AG04450 (cell line): Measurements from ENCODE around the gene TEX53. TPM values are rescaled to one million over a fixed set of nuclear protein-coding genes. Genes with fewer than 3 reads are reported as not detected.
A peak's percentile ranks its signal among the peaks of the same experiment; 100 is the strongest.

Experiments
- CTCF ChIA-PET: fragments of 300-600, 350-600 bp; formaldehyde crosslinking; extraction: SDS; loops from one replicate; lab custom pipeline; 2022; ENCODE audit warnings: antibody characterized with exemption, inconsistent platforms; lab: Charles Lee
- POLR2A ChIA-PET: fragments of 350-600 bp; formaldehyde crosslinking; extraction: SDS; loops from one replicate; lab custom pipeline; 2021; ENCODE audit warnings: antibody characterized with exemption, inconsistent platforms; lab: Yijun Ruan, JAX
- DNase-seq: peaks from one replicate; pipeline ENCODE4 v3.0.0-alpha.2; 2011; ENCODE audit warnings: low read depth, low spot score
- H3K27ac ChIP-seq: one replicate; pipeline ENCODE4 v1.5.1; 2012; ENCODE audit warnings: low read depth, low read length, control low read depth
- H3K27me3 ChIP-seq: one replicate; pipeline ENCODE4 v1.6.0; 2012; ENCODE audit warnings: low read length; ENCODE audit not compliant: control insufficient read depth, insufficient read depth
- H3K4me3 ChIP-seq: 2 replicates; pipeline ENCODE4 v1.5.1; 2011; ENCODE audit warnings: mild to moderate bottlenecking, low read depth, low read length, control low read depth
- H3K9me3 ChIP-seq: 2 replicates; pipeline ENCODE4 v1.5.1; 2012; ENCODE audit warnings: low read length; ENCODE audit not compliant: control insufficient read depth, insufficient read depth
- CTCF ChIP-seq: IDR thresholded peaks from 2 replicates; pipeline ENCODE4 v1.5.1; 2011; ENCODE audit warnings: low read depth, low read length, control low read depth, inconsistent platforms
- polyA plus RNA-seq: library from polyadenylated mRNA; depleted of rRNA; stranded (reverse); fragments of >200 nt; gene quantifications from 2 replicates; pipeline ENCODE4 v1.2.3, GENCODE V29; 2011

TEX53 gene
- polyA plus RNA-seq, 1 experiment, result not detected

GRCh38 chr9:114691046-114691955 is 33.7 kb upstream of the TEX53 start:
- Histone ChIP-seq H3K27me3 (no peaks in the 10 kb centered on the region), H3K27ac (peak overlapping the region; percentile 74), H3K9me3 (no peaks in the 10 kb centered on the region), H3K4me3 (no peak overlapping the region)
- DNase-seq, result peak; percentile 62
- ChIA-PET POLR2A (interaction anchor here (0.6 to 2.0 kb wide), 4 partner anchors 14 to 498 kb away, joined by 3 to 11 read pairs (median 3); no protein-coding TSS in a partner anchor), CTCF (interaction anchor here (1.0 to 2.8 kb wide), 5 partner anchors 10 to 286 kb away, joined by 3 to 13 read pairs (median 5); no protein-coding TSS in a partner anchor)
- no peak for TF ChIP-seq CTCF

- no peak for TF ChIP-seq CTCF
- Histone ChIP-seq H3K27me3 (no peaks in the 10 kb centered on the region), H3K9me3 (peaks cover 2% of the 10 kb centered on the region), H3K27ac (no peak overlapping the region), H3K4me3 (no peak overlapping the region)
- no peak for DNase-seq
- POLR2A ChIA-PET, result interaction anchor here (0.5 to 2.0 kb wide), 3 partner anchors 34 to 499 kb away, joined by 3 to 11 read pairs (median 3); no protein-coding TSS in a partner anchor
- CTCF ChIA-PET, result interaction anchor here (1.2 to 2.8 kb wide), 3 partner anchors 9 to 324 kb away, joined by 5 to 13 read pairs (median 5); no protein-coding TSS in a partner anchor
These were observed 32.7 kb upstream of the TEX53 start for GRCh38 chr9:114690308-114690707.

DNA sequence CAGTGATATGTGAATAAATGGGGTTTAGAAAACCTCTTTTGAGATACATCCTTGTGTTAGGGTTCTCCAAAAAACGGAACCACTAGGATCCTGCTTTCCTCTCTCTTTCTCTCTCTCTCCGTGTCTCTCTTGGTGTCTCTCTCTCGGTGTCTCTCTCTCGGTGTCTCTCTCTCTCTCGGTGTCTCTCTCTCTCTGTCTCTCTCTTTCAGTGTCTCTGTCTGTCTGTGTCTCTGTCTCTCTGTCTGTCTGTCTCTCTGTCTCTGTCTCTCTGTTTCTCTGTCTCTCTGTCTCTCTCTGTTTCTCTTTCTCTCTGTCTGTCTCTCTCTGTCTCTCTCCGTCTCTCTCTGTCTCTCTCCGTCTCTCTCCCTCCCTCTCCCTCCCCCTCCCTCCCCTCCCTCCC is 32.2 kb upstream of the TEX53 start:
- ChIA-PET POLR2A (interaction anchor here (0.5 kb wide), 1 partner anchor 186 kb away, joined by 3 read pairs; no protein-coding TSS in a partner anchor), CTCF (interaction anchor here (1.2 to 2.8 kb wide), 3 partner anchors 9 to 325 kb away, joined by 5 to 13 read pairs (median 5); no protein-coding TSS in a partner anchor)

GRCh38 chr9:114688909-114689610 is 31.5 kb upstream of the TEX53 start:
- POLR2A ChIA-PET, result no interaction called here
- TF ChIP-seq CTCF, result no peak
- no peak for DNase-seq
- Histone ChIP-seq H3K9me3 (peaks cover 5% of the 10 kb centered on the region), H3K27ac (no peak overlapping the region), H3K27me3 (no peaks in the 10 kb centered on the region), H3K4me3 (no peak overlapping the region)
- CTCF ChIA-PET, result interaction anchor here (0.5 to 2.8 kb wide), 4 partner anchors 8 to 325 kb away, joined by 3 to 13 read pairs (median 6); no protein-coding TSS in a partner anchor

More for the DNA sequence above, 32.2 kb upstream of the TEX53 start:
- Histone ChIP-seq H3K27ac (no peak overlapping the region), H3K9me3 (peaks cover 5% of the 10 kb centered on the region), H3K27me3 (no peaks in the 10 kb centered on the region), H3K4me3 (no peak overlapping the region)
- no peak for DNase-seq
- TF ChIP-seq CTCF, result no peak
